Kidney (tissue), 14 donors: Measurements from ENCODE around the gene VPS4A. TPM values are rescaled to one million over a fixed set of nuclear protein-coding genes. Genes with fewer than 3 reads are reported as not detected.

Experiments
- DNase-seq, 5 donors: peaks; one replicate each; pipeline ENCODE4 v3.0.0-alpha.2; 2013 to 2020
- FAIRE-seq: peaks from 2 replicates; lab custom pipeline; 2012; peaks lifted over from hg19 to GRCh38; lab: Jason Lieb, UNC
- H3K27ac ChIP-seq, 2 donors: one replicate each; pipeline ENCODE4 v1.7.0; 2013; ENCODE audit warnings: low read depth in 2 of 2, low read length in 2 of 2, inconsistent platforms in 1 of 2
- H3K27me3 ChIP-seq: one replicate; pipeline ENCODE4 v1.7.1; 2013; ENCODE audit warnings: low read length, inconsistent platforms; ENCODE audit not compliant: control insufficient read depth, insufficient read depth
- H3K36me3 ChIP-seq, 3 donors: one replicate each; pipeline versions ENCODE4 v1.7.0 to v1.7.1; 2013; ENCODE audit warnings: low read length in 3 of 3, control low read depth in 1 of 3, inconsistent platforms in 1 of 3; ENCODE audit not compliant: insufficient read depth in 3 of 3, control insufficient read depth in 2 of 3
- H3K4me1 ChIP-seq, 3 donors: one replicate each; pipeline versions ENCODE4 v1.7.0 to v1.7.1; 2013; ENCODE audit warnings: low read length in 3 of 3, inconsistent platforms in 1 of 3, low read depth in 1 of 3; ENCODE audit not compliant: control insufficient read depth in 2 of 3, insufficient read depth in 2 of 3
- H3K4me3 ChIP-seq, 3 donors: one replicate each; pipeline versions ENCODE4 v1.7.0 to v1.8.1; 2013; ENCODE audit warnings: low read length in 3 of 3, control low read depth in 1 of 3, inconsistent platforms in 1 of 3
- H3K9ac ChIP-seq, 3 donors: one replicate each; pipeline versions ENCODE4 v1.7.0 to v1.7.1; 2013; ENCODE audit warnings: low read length in 3 of 3, control low read depth in 1 of 3, inconsistent platforms in 1 of 3
- H3K9me3 ChIP-seq, 3 donors: one replicate each; pipeline versions ENCODE4 v1.7.0 to v1.7.1; 2013; ENCODE audit warnings: low read length in 3 of 3, control low read depth in 1 of 3, inconsistent platforms in 1 of 3; ENCODE audit not compliant: control insufficient read depth in 2 of 3, insufficient read depth in 1 of 3
- intact Hi-C: fragments of 100-400 bp; cut with DNase I; formaldehyde crosslinking; loops from one replicate; pipeline ENCODE4 v1.11.1; 2022
- polyA plus RNA-seq: library from polyadenylated mRNA; stranded (reverse); fragments of 350-450 nt; fragmentation: Illumina TruSeq; extraction: RNeasy Lipid Tissue Mini Kit (QIAGEN cat#74804); gene quantifications from one replicate; pipeline ENCODE4 v1.2.3, GENCODE V29; 2014; ENCODE audit warnings: low read depth, low replicate concordance; ENCODE audit not compliant: insufficient read depth
- total RNA-seq: library from RNA; stranded (reverse); fragmentation: NEBNext Ultra II Directional; extraction: Animal tissue kit (Norgen Biotek cat#: 25700); gene quantifications from one replicate; pipeline ENCODE4 v1.2.1, GENCODE V29; 2021
- TF ChIP-seq, protein P1 (sequence below): IDR thresholded peaks from 3 replicates; pipeline ENCODE4 v1.5.1; 2012; ENCODE audit warnings: mild to moderate bottlenecking, moderate library complexity, borderline replicate concordance; ENCODE audit not compliant: insufficient read depth; ENCODE audit errors: extremely low read depth
- donor health status: control.
- donor health status: control.
- donor health status: control.
- donor health status: control.
- donor health status: control.
- donor health status: DM: yes; HTN: yes; CAD: no.
- donor health status: Normal renal cell carcinoma (clear cell type).

VPS4A gene
- total and polyA plus RNA-seq, 2 donors from 2014 or later: 38.6 to 62.1 TPM

DNA sequence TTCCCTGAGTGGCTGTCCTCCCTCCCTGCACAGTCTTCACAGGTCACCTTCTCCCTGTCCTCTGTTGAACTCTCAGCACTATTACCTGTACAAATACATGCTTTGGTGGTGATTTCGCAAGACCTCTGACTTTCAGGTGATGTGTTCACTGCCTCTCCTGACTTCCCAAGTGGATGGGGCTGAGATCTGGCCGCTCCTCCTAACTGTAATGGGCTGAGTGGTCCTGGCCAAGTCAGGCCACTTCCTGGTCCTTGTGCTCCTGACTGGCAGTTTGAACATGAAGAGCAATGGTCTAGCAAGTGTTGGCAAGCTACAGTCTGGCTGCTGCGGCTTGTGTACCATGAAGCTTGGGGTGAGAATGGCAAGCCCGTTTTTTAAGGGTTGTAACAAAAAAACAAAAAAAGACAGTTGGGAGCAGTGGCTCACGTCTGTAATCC is 52.1 kb downstream of the VPS4A start:
- Histone ChIP-seq H3K27me3 (no peaks in the 10 kb centered on the region), H3K36me3 (peaks cover 9 to 38% (median 23%) of the 10 kb centered on the region in 3 donors), H3K4me3 (no peak overlapping the region), H3K4me1 (no peaks in the 10 kb centered on the region), H3K9ac (no peak overlapping the region), H3K9me3 (no peaks in the 10 kb centered on the region), H3K27ac (no peak overlapping the region)
- DNase-seq (no peak), FAIRE-seq (no peak)
- intact Hi-C loops: no loop called here
- TF ChIP-seq, protein P1, sequence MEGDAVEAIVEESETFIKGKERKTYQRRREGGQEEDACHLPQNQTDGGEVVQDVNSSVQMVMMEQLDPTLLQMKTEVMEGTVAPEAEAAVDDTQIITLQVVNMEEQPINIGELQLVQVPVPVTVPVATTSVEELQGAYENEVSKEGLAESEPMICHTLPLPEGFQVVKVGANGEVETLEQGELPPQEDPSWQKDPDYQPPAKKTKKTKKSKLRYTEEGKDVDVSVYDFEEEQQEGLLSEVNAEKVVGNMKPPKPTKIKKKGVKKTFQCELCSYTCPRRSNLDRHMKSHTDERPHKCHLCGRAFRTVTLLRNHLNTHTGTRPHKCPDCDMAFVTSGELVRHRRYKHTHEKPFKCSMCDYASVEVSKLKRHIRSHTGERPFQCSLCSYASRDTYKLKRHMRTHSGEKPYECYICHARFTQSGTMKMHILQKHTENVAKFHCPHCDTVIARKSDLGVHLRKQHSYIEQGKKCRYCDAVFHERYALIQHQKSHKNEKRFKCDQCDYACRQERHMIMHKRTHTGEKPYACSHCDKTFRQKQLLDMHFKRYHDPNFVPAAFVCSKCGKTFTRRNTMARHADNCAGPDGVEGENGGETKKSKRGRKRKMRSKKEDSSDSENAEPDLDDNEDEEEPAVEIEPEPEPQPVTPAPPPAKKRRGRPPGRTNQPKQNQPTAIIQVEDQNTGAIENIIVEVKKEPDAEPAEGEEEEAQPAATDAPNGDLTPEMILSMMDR: no peak

DNA sequence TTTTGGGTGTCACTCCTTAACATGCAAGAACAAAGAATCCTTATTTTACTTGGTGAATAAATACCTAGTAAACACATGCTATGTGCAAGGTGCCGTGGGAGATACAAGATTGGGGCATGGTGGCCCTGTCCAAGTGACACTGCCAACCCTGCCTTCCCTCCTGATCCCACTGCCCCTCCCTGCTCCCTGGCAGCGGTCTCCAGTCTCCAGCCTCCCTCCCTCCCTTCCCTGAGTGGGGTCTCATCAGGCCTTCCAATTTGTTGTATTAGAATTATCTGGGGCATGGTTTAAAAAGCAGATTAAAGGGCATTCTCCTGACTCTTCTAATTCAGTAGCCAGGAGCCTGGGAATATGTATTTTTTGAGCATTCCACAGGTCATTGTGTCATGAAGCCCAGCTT is 52.9 kb downstream of the VPS4A start:
- H3K4me3 ChIP-seq: no peak overlapping the region
- intact Hi-C loops: no loop called here
- H3K36me3 ChIP-seq: peaks cover 10 to 41% (median 26%) of the 10 kb centered on the region in 3 donors
- TF ChIP-seq, protein P1: no peak
- H3K27me3 ChIP-seq: no peaks in the 10 kb centered on the region
- no peaks in the 10 kb centered on the region for H3K4me1 ChIP-seq
- no peak overlapping the region for H3K27ac ChIP-seq
- no peaks in the 10 kb centered on the region for H3K9me3 ChIP-seq
- H3K9ac ChIP-seq: no peak overlapping the region
- DNase-seq (no peak), FAIRE-seq (no peak)

DNA sequence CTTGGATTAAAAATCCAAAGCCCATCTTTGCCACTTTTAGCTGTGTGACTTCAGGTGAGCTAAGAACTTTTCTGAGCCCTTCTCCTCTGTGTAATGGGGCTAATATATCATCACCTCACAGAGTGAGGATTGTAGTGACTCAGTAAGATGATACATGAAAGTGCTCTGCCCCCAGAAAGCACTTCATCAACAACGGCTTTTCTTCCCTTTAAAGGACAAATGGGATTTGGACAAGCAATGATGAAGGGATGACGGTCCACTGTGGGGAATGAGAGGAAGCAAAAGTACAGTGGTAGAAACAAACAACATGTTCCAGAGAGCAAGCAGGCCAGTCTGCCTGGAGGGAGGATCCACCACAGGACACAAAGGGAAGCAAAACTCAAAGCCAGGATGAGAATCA is 54.8 kb downstream of the VPS4A start:
- intact Hi-C loops: no loop called here
- H3K27me3 ChIP-seq: no peaks in the 10 kb centered on the region
- no peaks in the 10 kb centered on the region for H3K4me1 ChIP-seq
- H3K4me3 ChIP-seq: no peak overlapping the region
- no peak overlapping the region for H3K9ac ChIP-seq
- no peak for DNase-seq
- peaks cover 16 to 55% (median 38%) of the 10 kb centered on the region in 3 donors for H3K36me3 ChIP-seq
- H3K27ac ChIP-seq: no peak overlapping the region
- no peak for FAIRE-seq
- TF ChIP-seq, protein P1: no peak
- no peaks in the 10 kb centered on the region for H3K9me3 ChIP-seq

DNA sequence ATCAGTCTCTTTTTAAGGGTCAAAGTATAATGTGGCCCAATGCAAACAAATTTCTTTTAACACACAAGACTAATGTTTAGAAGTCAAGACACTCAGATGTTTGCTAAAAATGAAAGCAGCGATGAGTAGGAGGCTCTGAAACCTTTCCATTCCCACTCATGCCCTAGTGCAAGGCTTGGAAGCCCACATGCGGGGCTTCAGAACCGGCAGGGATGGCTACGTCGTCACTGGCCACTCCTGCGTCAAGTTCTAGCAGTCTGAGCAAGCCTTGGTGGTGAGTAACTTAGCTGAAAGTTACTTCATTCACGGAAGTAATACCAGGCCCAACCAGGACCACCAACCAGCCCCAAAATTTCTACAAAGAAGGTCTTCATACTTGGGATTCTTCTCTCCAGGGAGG is 55.3 kb downstream of the VPS4A start:
- H3K27me3 ChIP-seq: no peaks in the 10 kb centered on the region
- no peaks in the 10 kb centered on the region for H3K4me1 ChIP-seq
- no peak overlapping the region for H3K27ac ChIP-seq
- DNase-seq: no peak
- no peak overlapping the region for H3K4me3 ChIP-seq
- FAIRE-seq: no peak
- TF ChIP-seq, protein P1: no peak
- H3K36me3 ChIP-seq: peaks cover 16 to 56% (median 38%) of the 10 kb centered on the region in 3 donors
- intact Hi-C loops: no loop called here
- H3K9ac ChIP-seq: no peak overlapping the region
- H3K9me3 ChIP-seq: no peaks in the 10 kb centered on the region
